ENCODE data around the gene RFC3.

The RFC3 gene

DNA sequence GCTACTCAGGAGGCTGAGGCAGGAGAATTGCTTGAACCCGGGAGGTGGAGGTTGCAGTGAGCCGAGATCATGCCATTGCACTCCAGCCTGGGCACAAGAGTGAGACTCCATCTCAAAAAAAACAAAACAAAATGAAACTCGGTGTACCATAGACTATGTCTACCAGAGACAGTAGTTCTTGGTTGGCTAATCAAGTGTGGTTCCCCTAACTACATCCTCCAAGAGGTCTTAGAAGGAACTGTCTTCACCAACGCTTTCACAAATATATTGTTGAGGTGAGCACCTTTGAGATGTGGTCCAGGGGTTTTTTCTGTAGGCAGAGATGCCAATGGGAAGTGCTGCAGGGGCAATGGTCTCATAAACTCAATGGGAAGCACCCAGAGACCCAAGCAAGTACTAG lies 48.0 kb downstream of the RFC3 start:
- H3K36me3 ChIP-seq (replicated peaks): no peaks in the 10 kb centered on the region
- no peak for DNase-seq (ENCODE audit: low spot score in 2 of 2)
- in situ Hi-C loops (cut with MboI; ENCODE audit: low sequenced_read_pairs): no loop called here

DNA sequence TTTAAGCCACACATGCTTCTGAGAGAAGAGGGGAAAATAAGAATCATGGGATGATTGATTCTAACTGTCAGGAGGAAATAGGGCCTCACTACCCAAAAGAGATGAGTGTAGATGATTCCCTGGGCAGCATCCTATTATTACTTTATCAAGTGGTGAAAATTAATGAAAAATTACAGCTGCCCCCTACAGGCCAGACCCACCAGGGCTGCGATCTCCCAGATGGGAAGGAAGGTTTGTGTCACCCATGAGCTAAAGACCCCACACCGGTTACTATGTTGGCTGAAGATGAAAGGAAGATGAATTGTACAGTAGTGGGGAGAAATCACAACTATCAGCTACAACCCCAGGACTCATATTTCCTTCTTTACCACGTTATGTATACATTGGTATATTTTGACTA lies 49.5 kb downstream of the RFC3 start:
- H3K27me3 ChIP-seq (ENCODE audit: low read depth): no peaks in the 10 kb centered on the region
- H3K4me3 ChIP-seq: no peak overlapping the region
- DNase-seq (ENCODE audit: low spot score in 2 of 2): no peak
- no peaks in the 10 kb centered on the region for H3K36me3 ChIP-seq (replicated peaks)
- H3K4me1 ChIP-seq: no peaks in the 10 kb centered on the region
- in situ Hi-C loops (cut with MboI; ENCODE audit: low sequenced_read_pairs): no loop called here
- no peaks in the 10 kb centered on the region for H3K9me3 ChIP-seq

More for the DNA sequence above, 48.0 kb downstream of the RFC3 start:
- Histone ChIP-seq H3K4me3 (no peak overlapping the region), H3K4me1 (no peaks in the 10 kb centered on the region), H3K27me3 (ENCODE audit: low read depth) (no peaks in the 10 kb centered on the region), H3K9me3 (no peaks in the 10 kb centered on the region)

GRCh38 chr13:33868343-33868994 lies 50.5 kb downstream of the RFC3 start:
- H3K9me3 ChIP-seq: no peaks in the 10 kb centered on the region
- no peaks in the 10 kb centered on the region for H3K27me3 ChIP-seq (ENCODE audit: low read depth)
- no peak overlapping the region for H3K4me3 ChIP-seq
- H3K36me3 ChIP-seq (replicated peaks): no peaks in the 10 kb centered on the region
- H3K4me1 ChIP-seq: no peaks in the 10 kb centered on the region
- DNase-seq (ENCODE audit: low spot score in 2 of 2): no peak
- in situ Hi-C loops (cut with MboI; ENCODE audit: low sequenced_read_pairs): no loop called here

DNA sequence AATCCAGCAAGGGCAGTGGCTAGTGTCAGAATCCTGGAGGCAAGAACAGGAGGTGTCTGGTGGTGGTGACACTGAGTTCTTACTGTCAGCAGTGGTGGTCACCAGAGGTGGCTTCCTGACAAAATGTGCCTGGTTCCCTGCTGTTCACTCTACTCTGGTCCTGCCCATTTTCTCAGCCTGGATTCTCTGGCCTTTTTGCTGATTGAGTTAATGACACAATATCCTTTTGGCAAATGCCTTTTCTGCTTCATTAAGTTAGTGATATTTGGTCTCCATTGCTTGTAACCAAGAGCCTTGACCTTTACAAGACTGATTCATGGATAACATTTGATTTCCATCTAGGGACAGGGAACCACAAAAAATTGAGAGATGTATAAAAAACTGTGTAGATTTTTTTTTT lies 51.1 kb downstream of the RFC3 start:
- DNase-seq (ENCODE audit: low spot score in 2 of 2): no peak
- in situ Hi-C loops (cut with MboI; ENCODE audit: low sequenced_read_pairs): no loop called here
- no peaks in the 10 kb centered on the region for H3K36me3 ChIP-seq (replicated peaks)
- no peaks in the 10 kb centered on the region for H3K4me1 ChIP-seq
- no peaks in the 10 kb centered on the region for H3K9me3 ChIP-seq
- H3K27me3 ChIP-seq (ENCODE audit: low read depth): no peaks in the 10 kb centered on the region
- no peak overlapping the region for H3K4me3 ChIP-seq

- DNase-seq (ENCODE audit: low spot score in 2 of 2): no peak
- Histone ChIP-seq H3K9me3 (no peaks in the 10 kb centered on the region), H3K27me3 (ENCODE audit: low read depth) (no peaks in the 10 kb centered on the region), H3K4me3 (no peak overlapping the region), H3K36me3 (replicated peaks) (no peaks in the 10 kb centered on the region), H3K4me1 (no peaks in the 10 kb centered on the region)
- in situ Hi-C loops (cut with MboI; ENCODE audit: low sequenced_read_pairs): no loop called here
These were observed 52.2 kb downstream of the RFC3 start for GRCh38 chr13:33870046-33870668.

- no peaks in the 10 kb centered on the region for H3K9me3 ChIP-seq
- no peaks in the 10 kb centered on the region for H3K36me3 ChIP-seq (replicated peaks)
- no peaks in the 10 kb centered on the region for H3K27me3 ChIP-seq (ENCODE audit: low read depth)
- no peak for DNase-seq (ENCODE audit: low spot score in 2 of 2)
- H3K4me1 ChIP-seq: no peaks in the 10 kb centered on the region
- in situ Hi-C loops (cut with MboI; ENCODE audit: low sequenced_read_pairs): no loop called here
- no peak overlapping the region for H3K4me3 ChIP-seq
These were observed 53.5 kb downstream of the RFC3 start for GRCh38 chr13:33871207-33872004.

DNA sequence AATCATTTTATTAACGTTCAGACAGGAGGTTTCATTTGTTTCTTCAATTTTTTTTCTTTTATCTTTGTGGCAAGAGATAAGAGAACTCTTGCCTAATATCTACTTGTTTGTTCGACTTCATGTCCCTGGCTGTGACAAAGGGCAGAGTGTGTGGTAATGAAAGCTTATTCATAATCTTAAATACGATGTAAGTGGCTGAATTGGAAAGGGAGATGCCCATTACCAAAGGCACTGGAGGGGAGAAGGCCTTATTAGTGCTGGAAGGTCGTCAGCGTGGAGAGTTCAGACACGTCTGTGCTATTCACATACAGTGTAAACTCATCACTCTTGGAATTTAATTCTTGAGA lies 54.0 kb downstream of the RFC3 start:
- no peaks in the 10 kb centered on the region for H3K4me1 ChIP-seq

GRCh38 chr13:33873251-33873908 lies 55.4 kb downstream of the RFC3 start:
- Histone ChIP-seq H3K4me3 (no peak overlapping the region), H3K4me1 (no peaks in the 10 kb centered on the region), H3K27me3 (ENCODE audit: low read depth) (no peaks in the 10 kb centered on the region), H3K9me3 (no peaks in the 10 kb centered on the region), H3K36me3 (replicated peaks) (no peaks in the 10 kb centered on the region)
- DNase-seq (ENCODE audit: low spot score in 2 of 2): no peak
- in situ Hi-C loops (cut with MboI; ENCODE audit: low sequenced_read_pairs): no loop called here

More for the DNA sequence above, 54.0 kb downstream of the RFC3 start:
- in situ Hi-C loops (cut with MboI; ENCODE audit: low sequenced_read_pairs): no loop called here
- no peaks in the 10 kb centered on the region for H3K27me3 ChIP-seq (ENCODE audit: low read depth)
- H3K36me3 ChIP-seq (replicated peaks): no peaks in the 10 kb centered on the region
- DNase-seq (ENCODE audit: low spot score in 2 of 2): no peak
- no peak overlapping the region for H3K4me3 ChIP-seq
- no peaks in the 10 kb centered on the region for H3K9me3 ChIP-seq

- DNase-seq (ENCODE audit: low spot score in 2 of 2): no peak
- no peak overlapping the region for H3K4me3 ChIP-seq
- no peaks in the 10 kb centered on the region for H3K4me1 ChIP-seq
- in situ Hi-C loops (cut with MboI; ENCODE audit: low sequenced_read_pairs): no loop called here
- H3K36me3 ChIP-seq (replicated peaks): no peaks in the 10 kb centered on the region
- no peaks in the 10 kb centered on the region for H3K9me3 ChIP-seq
- H3K27me3 ChIP-seq (ENCODE audit: low read depth): no peaks in the 10 kb centered on the region
These were observed 56.9 kb downstream of the RFC3 start for GRCh38 chr13:33874871-33875270.

DNA sequence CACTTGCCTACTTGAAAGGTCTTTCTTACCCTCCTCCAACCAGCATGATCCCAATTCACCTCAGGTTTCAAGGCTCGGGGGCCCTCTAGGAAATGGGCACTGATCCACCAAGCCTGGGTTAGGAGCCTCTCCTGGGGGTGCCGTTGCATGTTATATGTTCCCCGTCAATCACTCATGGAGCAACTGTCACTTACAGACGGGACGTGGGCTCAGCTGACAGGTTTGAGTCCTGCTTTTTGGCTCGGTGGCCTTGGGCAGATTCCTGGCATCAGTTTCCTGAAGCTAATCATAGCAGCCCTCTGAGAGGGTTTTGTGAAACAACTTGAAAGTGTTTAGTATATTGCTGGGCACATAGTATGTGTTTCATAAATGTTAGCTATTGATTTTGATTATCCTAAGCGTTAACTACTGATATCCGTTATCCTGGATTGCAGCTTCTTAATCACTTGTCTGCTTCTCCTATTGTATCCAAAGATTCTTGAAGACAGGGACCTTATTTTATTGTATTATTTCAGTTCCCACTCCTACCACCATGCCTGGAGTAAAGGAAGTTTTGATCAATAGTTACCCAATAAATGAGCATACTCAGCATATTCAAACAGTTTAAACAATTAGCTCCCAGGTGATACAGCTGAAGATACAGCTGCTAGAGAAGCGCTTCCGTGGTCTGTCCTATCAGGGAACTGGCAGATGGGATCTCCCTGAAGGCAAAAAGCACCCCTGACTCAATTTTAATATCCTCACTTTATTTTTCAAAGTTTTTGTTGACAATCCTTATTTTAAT lies 57.9 kb downstream of the RFC3 start:
- Histone ChIP-seq H3K9me3 (no peaks in the 10 kb centered on the region), H3K4me3 (no peak overlapping the region), H3K36me3 (replicated peaks) (no peaks in the 10 kb centered on the region), H3K27me3 (ENCODE audit: low read depth) (no peaks in the 10 kb centered on the region), H3K4me1 (no peaks in the 10 kb centered on the region)
- in situ Hi-C loops (cut with MboI; ENCODE audit: low sequenced_read_pairs): no loop called here
- DNase-seq (ENCODE audit: low spot score in 2 of 2): no peak

- H3K9me3 ChIP-seq: no peaks in the 10 kb centered on the region
- no peaks in the 10 kb centered on the region for H3K36me3 ChIP-seq (replicated peaks)
- in situ Hi-C loops (cut with MboI; ENCODE audit: low sequenced_read_pairs): no loop called here
- no peak overlapping the region for H3K4me3 ChIP-seq
- peaks cover 1% of the 10 kb centered on the region for H3K4me1 ChIP-seq
- DNase-seq (ENCODE audit: low spot score in 2 of 2): no peak
- no peaks in the 10 kb centered on the region for H3K27me3 ChIP-seq (ENCODE audit: low read depth)
These were observed 58.9 kb downstream of the RFC3 start for GRCh38 chr13:33876716-33877394.

DNA sequence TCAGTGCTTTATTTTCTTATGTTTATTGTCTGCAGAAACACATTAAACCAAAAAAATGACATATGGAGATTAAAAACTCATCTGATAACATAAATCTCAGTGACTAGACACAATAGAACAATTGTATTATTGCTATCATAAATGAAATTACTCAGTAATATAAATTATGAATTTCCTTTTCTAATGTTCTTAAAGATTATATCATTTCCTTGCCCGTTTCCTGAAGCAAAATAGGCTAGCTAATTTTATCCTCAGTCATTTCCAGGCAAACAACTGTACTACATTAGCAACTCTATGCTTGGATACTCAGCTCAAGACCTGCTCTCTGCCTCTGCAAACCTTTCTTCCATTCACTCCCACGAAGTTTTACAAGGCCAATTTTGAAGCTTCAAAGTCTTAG lies 61.2 kb downstream of the RFC3 start:
- Histone ChIP-seq H3K27me3 (ENCODE audit: low read depth) (no peaks in the 10 kb centered on the region), H3K9me3 (no peaks in the 10 kb centered on the region), H3K4me3 (no peak overlapping the region), H3K4me1 (peaks cover 14% of the 10 kb centered on the region), H3K36me3 (replicated peaks) (no peaks in the 10 kb centered on the region)
- no peak for DNase-seq (ENCODE audit: low spot score in 2 of 2)
- in situ Hi-C loops (cut with MboI; ENCODE audit: low sequenced_read_pairs): no loop called here

GRCh38 chr13:33882804-33883203 lies 64.9 kb downstream of the RFC3 start:
- no peak overlapping the region for H3K4me3 ChIP-seq
- H3K9me3 ChIP-seq: no peaks in the 10 kb centered on the region
- in situ Hi-C loops (cut with MboI; ENCODE audit: low sequenced_read_pairs): no loop called here
- DNase-seq (ENCODE audit: low spot score in 2 of 2): no peak
- peaks cover 14% of the 10 kb centered on the region for H3K4me1 ChIP-seq
- no peaks in the 10 kb centered on the region for H3K36me3 ChIP-seq (replicated peaks)
- no peaks in the 10 kb centered on the region for H3K27me3 ChIP-seq (ENCODE audit: low read depth)
